SK-N-SH (cell line): ENCODE results near the gene MAP3K5. TPM values are rescaled to one million over a fixed set of nuclear protein-coding genes. Genes with fewer than 3 reads are reported as not detected.

Experiments used
- CTCF ChIA-PET: fragments of 300-600, 350-600 bp; formaldehyde crosslinking; extraction: SDS; loops from one replicate; lab custom pipeline; 2021; lab: Yijun Ruan, JAX
- POLR2A ChIA-PET: fragments of 350-600 bp; sonication (Branson Sonifier 250); formaldehyde crosslinking; extraction: SDS; loops from one replicate; lab custom pipeline; 2020; ENCODE audit warnings: antibody characterized with exemption, inconsistent platforms; lab: Yijun Ruan, JAX
- DNase-seq: peaks from one replicate; pipeline ENCODE4 v3.0.0; 2012
- H2AFZ ChIP-seq: fragments of 200-600 bp; sonication (generic); 2 replicates; pipeline ENCODE4 v1.8.1; 2016; ENCODE audit warnings: antibody characterized with exemption, mild to moderate bottlenecking, low read depth
- H3F3A ChIP-seq: fragments of 200-600 bp; sonication (generic); replicated peaks from 2 replicates; pipeline ENCODE3; 2016; ENCODE audit warnings: antibody characterized with exemption, mild to moderate bottlenecking; ENCODE audit not compliant: insufficient read depth
- H3K27ac ChIP-seq, 2 experiments: fragments of 200-500 bp in 1 of 2; fragments of 200-600 bp in 1 of 2; sonication (Bioruptor generic) in 1 of 2; sonication (generic), shearing (Covaris generic) in 1 of 2; 2 replicates each; pipeline versions ENCODE4 v1.5.1 to v1.6.1; 2014 to 2016; ENCODE audit warnings: low read depth in 2 of 2, inconsistent platforms in 1 of 2, low read length in 1 of 2, mild to moderate bottlenecking in 1 of 2, mixed read lengths in 1 of 2
- H3K27me3 ChIP-seq: fragments of 200-600 bp; sonication (generic), shearing (Covaris generic); 2 replicates; pipeline ENCODE4 v1.6.1; 2016; ENCODE audit warnings: mixed run types; ENCODE audit not compliant: insufficient read depth
- H3K36me3 ChIP-seq, 2 experiments: fragments of 200-500 bp in 1 of 2; fragments of 200-600 bp in 1 of 2; sonication (Bioruptor generic) in 1 of 2; sonication (generic) in 1 of 2; replicated peaks in 1 of 2; 2 replicates each; pipeline versions ENCODE3 to v1.5.1; 2014 to 2016; ENCODE audit warnings: low read length in 1 of 2, mild to moderate bottlenecking in 1 of 2; ENCODE audit not compliant: insufficient read depth in 2 of 2, control insufficient read depth in 1 of 2
- H3K4me1 ChIP-seq, 2 experiments: fragments of 200-500 bp in 1 of 2; fragments of 200-600 bp in 1 of 2; sonication (Bioruptor generic) in 1 of 2; sonication (generic), shearing (Covaris generic) in 1 of 2; 2 replicates each; pipeline versions ENCODE4 v1.5.1 to v1.6.1; 2014 to 2016; ENCODE audit warnings: low read depth in 1 of 2, low read length in 1 of 2, mixed run types in 1 of 2; ENCODE audit not compliant: insufficient read depth in 2 of 2, control insufficient read depth in 1 of 2
- H3K4me2 ChIP-seq: fragments of 200-600 bp; sonication (generic), shearing (Covaris generic); 2 replicates; pipeline ENCODE4 v1.6.1; 2017; ENCODE audit warnings: mixed run types
- H3K4me3 ChIP-seq, 2 experiments: fragments of 200-500 bp in 1 of 2; fragments of 200-600 bp in 1 of 2; sonication (Bioruptor generic) in 1 of 2; sonication (generic), shearing (Covaris generic) in 1 of 2; 2 replicates each; pipeline versions ENCODE4 v1.5.1 to v1.8.1; 2014 to 2016; ENCODE audit warnings: low read depth in 2 of 2, inconsistent platforms in 1 of 2, low read length in 1 of 2, mild to moderate bottlenecking in 1 of 2, mixed read lengths in 1 of 2, moderate library complexity in 1 of 2
- H3K79me2 ChIP-seq: fragments of 200-600 bp; sonication (generic); 2 replicates; pipeline ENCODE4 v1.8.1; 2017; ENCODE audit warnings: mild to moderate bottlenecking; ENCODE audit not compliant: insufficient read depth
- H3K9ac ChIP-seq: fragments of 200-600 bp; sonication (generic); 2 replicates; pipeline ENCODE4 v1.6.1; 2017; ENCODE audit warnings: mixed run types
- H3K9me2 ChIP-seq: fragments of 200-600 bp; sonication (generic); 2 replicates; pipeline ENCODE4 v1.6.1; 2017; ENCODE audit warnings: mixed run types
- H3K9me3 ChIP-seq: fragments of 200-600 bp; sonication (generic); 2 replicates; pipeline ENCODE4 v1.6.1; 2017; ENCODE audit warnings: mixed run types, mild to moderate bottlenecking, moderate library complexity
- H4K20me1 ChIP-seq: fragments of 200-600 bp; sonication (generic); 2 replicates; pipeline ENCODE4 v1.6.1; 2017; ENCODE audit warnings: mild to moderate bottlenecking, mixed run types; ENCODE audit not compliant: insufficient read depth
- CHD2 ChIP-seq: fragments of 150-350 bp; IDR thresholded peaks from 2 replicates; pipeline ENCODE4 v1.6.1; 2018; ENCODE audit warnings: low read length; ENCODE audit not compliant: partially characterized antibody
- ELF1 ChIP-seq: IDR thresholded peaks from 2 replicates; pipeline ENCODE4 v1.4.0; 2012
- EZH2phosphoT487 ChIP-seq: fragments of 200-600 bp; sonication (generic); IDR thresholded peaks from 2 replicates; pipeline ENCODE4 v1.6.1; 2017; ENCODE audit warnings: low read depth, mixed run types, mild to moderate bottlenecking, antibody characterized with exemption, moderate library complexity, borderline replicate concordance
- FOSL2 ChIP-seq: IDR thresholded peaks from 2 replicates; pipeline ENCODE4 v1.4.0; 2012; ENCODE audit warnings: low read depth, mild to moderate bottlenecking, moderate library complexity, borderline replicate concordance
- FOXJ3 ChIP-seq: sonication (generic); formaldehyde crosslinking; IDR thresholded peaks from 2 replicates; pipeline ENCODE4 v1.5.1; 2020; ENCODE audit warnings: mild to moderate bottlenecking, missing genetic modification reagents
- FOXM1 ChIP-seq: IDR thresholded peaks from 2 replicates; pipeline ENCODE4 v1.4.0; 2012; ENCODE audit warnings: low read depth, mild to moderate bottlenecking
- GABPA ChIP-seq: IDR thresholded peaks from 2 replicates; pipeline ENCODE4 v1.4.0; 2012; ENCODE audit warnings: low read depth, mild to moderate bottlenecking
- GATA2 ChIP-seq: sonication (generic); formaldehyde crosslinking; IDR thresholded peaks from 2 replicates; pipeline ENCODE4 v1.5.0; 2020; ENCODE audit warnings: mild to moderate bottlenecking, missing genetic modification reagents
- JUND ChIP-seq: IDR thresholded peaks from 2 replicates; pipeline ENCODE4 v1.4.0; 2012
- MAX ChIP-seq: IDR thresholded peaks from 2 replicates; pipeline ENCODE4 v1.4.0; 2012; ENCODE audit warnings: low read depth
- MEF2A ChIP-seq: IDR thresholded peaks from 2 replicates; pipeline ENCODE4 v1.4.0; 2012; ENCODE audit warnings: low read depth, borderline replicate concordance
- MXI1 ChIP-seq: IDR thresholded peaks from 2 replicates; pipeline ENCODE4 v1.6.1; 2012; ENCODE audit warnings: mild to moderate bottlenecking, low read depth, low read length, improper control_type of control experiment
- NRF1 ChIP-seq: IDR thresholded peaks from 2 replicates; pipeline ENCODE4 v1.6.1; 2012; ENCODE audit warnings: low read depth, mild to moderate bottlenecking, low read length
- POLR2AphosphoS5 ChIP-seq: IDR thresholded peaks from 2 replicates; pipeline ENCODE4 v1.6.1; 2012; ENCODE audit warnings: low read depth, low read length
- RAD21 ChIP-seq: IDR thresholded peaks from 2 replicates; pipeline ENCODE4 v1.6.1; 2012; ENCODE audit warnings: mild to moderate bottlenecking, low read length
- RCOR1 ChIP-seq: fragments of 150-350 bp; IDR thresholded peaks from 2 replicates; pipeline ENCODE4 v1.6.1; 2017; ENCODE audit warnings: antibody characterized with exemption, low read length
- RXRA ChIP-seq: IDR thresholded peaks from 2 replicates; pipeline ENCODE4 v1.4.0; 2012; ENCODE audit warnings: low read depth, mild to moderate bottlenecking, borderline replicate concordance
- SIN3A ChIP-seq: IDR thresholded peaks from 2 replicates; pipeline ENCODE4 v1.6.1; 2012; ENCODE audit warnings: low read depth, mild to moderate bottlenecking, low read length, moderate library complexity, borderline replicate concordance
- SMC3 ChIP-seq: IDR thresholded peaks from 2 replicates; pipeline ENCODE4 v1.6.1; 2012; ENCODE audit warnings: low read depth, low read length, improper control_type of control experiment
- TAF1 ChIP-seq: IDR thresholded peaks from 2 replicates; pipeline ENCODE4 v1.6.1; 2012; ENCODE audit warnings: low read depth, mild to moderate bottlenecking, low read length, moderate library complexity, borderline replicate concordance
- TCF12 ChIP-seq: IDR thresholded peaks from 2 replicates; pipeline ENCODE4 v1.4.0; 2012
- TEAD4 ChIP-seq: IDR thresholded peaks from 2 replicates; pipeline ENCODE4 v1.4.0; 2012; ENCODE audit warnings: mild to moderate bottlenecking, borderline replicate concordance; ENCODE audit not compliant: insufficient read depth
- USF2 ChIP-seq: fragments of 150-350 bp; IDR thresholded peaks from 2 replicates; pipeline ENCODE4 v1.6.1; 2017; ENCODE audit warnings: antibody characterized with exemption, low read length, low read depth, borderline replicate concordance
- YY1 ChIP-seq: IDR thresholded peaks from 2 replicates; pipeline ENCODE4 v1.4.0; 2012; ENCODE audit warnings: low read depth, mild to moderate bottlenecking
- WGBS: methylation state at CpG from one replicate; pipeline ENCODE4 v1.1.6; 2017; ENCODE audit warnings: low lambda C conversion rate; 5-methylcytosine and 5-hydroxymethylcytosine counted together
- polyA plus RNA-seq, 3 experiments: library from polyadenylated mRNA; depleted of rRNA; stranded (reverse); fragments of >200 nt; gene quantifications; 2 replicates each; pipeline ENCODE4 v1.2.3, GENCODE V29; 2012
- TF ChIP-seq, protein P1 (sequence below): IDR thresholded peaks from 2 replicates; pipeline ENCODE4 v1.4.0; 2012; ENCODE audit warnings: low read depth, borderline replicate concordance

Gene MAP3K5
- polyA plus RNA-seq, 1 of the 3 experiments (the other 2 are of a cell fraction) = 1.4 TPM

DNA sequence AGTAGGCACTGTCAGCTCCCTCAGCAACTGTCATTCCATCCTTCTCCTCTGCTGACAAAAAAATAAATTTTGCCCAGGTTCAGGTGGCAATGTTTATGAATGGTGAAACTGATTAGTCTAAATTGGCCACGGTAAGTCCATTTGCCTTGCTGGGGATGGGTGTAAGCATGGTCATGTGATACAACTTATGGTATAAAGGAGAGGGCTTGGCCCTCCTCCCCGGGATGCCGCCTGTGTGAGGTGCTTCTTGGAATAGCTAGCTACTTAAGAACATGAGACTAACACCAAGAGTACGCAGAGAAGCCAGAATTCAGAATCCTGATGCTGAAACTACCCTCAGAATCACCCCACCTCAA, 147.7 kb downstream of the MAP3K5 start:
- no peaks in the 10 kb centered on the region for H3K9me2 ChIP-seq
- H3K4me3 ChIP-seq = no peak overlapping the region; a peak in 1 of 4 replicates
- no peaks in the 10 kb centered on the region for H3K27me3 ChIP-seq
- TF ChIP-seq MXI1 (no peak), FOSL2 (no peak), JUND (no peak)
- no peaks in the 10 kb centered on the region for H3K9me3 ChIP-seq
- ChIA-PET POLR2A (interaction anchor here (1.1 to 1.9 kb wide), 2 partner anchors 148 to 278 kb away, joined by 8 to 40 read pairs; partner anchors contain the start of genes MAP3K5 and SLC35D3), CTCF (interaction anchor here (0.7 to 4.6 kb wide), 66 partner anchors 10 to 997 kb away, joined by 3 to 214 read pairs (median 5); partner anchors contain the start of gene MAP3K5)
- H3K79me2 ChIP-seq = no peaks in the 10 kb centered on the region
- H3K4me2 ChIP-seq = no peak overlapping the region
- WGBS = 100% methylated on average over 4 of the region's 4 CpGs
- peaks cover 4 to 9% of the 10 kb centered on the region in 2 experiments; a peak in 2 of 4 replicates for H3K4me1 ChIP-seq
- H4K20me1 ChIP-seq = no peaks in the 10 kb centered on the region
- H2AFZ ChIP-seq = peak overlapping the region; percentile 17; the same call in 1 of the 2 replicates
- no peaks in the 10 kb centered on the region for H3K36me3 ChIP-seq
- H3K9ac ChIP-seq = no peak overlapping the region
- peak overlapping the region; percentile 19 to 43; a peak in 2 of 4 replicates for H3K27ac ChIP-seq
- H3F3A ChIP-seq = peaks cover 14% of the 10 kb centered on the region
- DNase-seq = no peak

DNA sequence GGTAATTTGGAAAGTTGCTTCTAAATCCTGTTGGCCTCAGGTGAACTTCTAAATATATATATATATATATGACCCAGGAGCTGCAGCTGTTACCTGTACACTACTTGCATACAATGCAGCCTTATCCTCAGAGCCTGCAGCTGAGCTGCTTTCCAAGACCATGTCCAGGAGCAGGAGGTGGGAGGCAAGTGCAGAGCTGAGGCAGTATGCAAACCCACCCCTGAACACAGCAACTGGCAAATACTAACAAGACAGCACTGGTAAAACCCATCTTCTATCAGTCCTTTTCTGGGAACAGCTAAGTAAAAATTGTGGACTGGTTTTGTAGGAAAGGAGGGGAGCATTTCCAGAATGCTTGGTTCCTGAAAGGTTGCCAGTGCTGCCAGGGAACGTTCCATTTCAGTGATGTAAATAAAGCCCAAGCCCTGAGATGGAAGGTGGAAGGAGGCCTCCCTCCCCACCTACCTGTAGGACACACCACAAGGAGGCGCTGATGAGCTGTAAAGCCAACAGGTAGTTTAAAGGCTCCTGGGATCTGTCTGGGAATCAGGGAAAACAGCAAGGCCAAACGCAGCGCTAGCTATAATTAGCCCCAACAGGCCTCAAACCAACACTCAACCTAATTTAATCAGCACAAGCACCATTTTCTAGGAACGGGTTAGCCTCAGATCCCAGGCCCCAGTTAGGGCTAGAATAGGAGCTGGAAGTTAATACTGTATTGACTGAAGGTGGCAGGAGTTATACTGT, 148.3 kb downstream of the MAP3K5 start:
- H3F3A ChIP-seq = peaks cover 14% of the 10 kb centered on the region
- ChIA-PET POLR2A (interaction anchor here (0.5 to 1.9 kb wide), 3 partner anchors 13 to 278 kb away, joined by 3 to 40 read pairs (median 8); partner anchors contain the start of genes MAP3K5 and SLC35D3), CTCF (interaction anchor here (0.7 to 4.6 kb wide), 69 partner anchors 9 to 998 kb away, joined by 3 to 214 read pairs (median 5); partner anchors contain the start of gene MAP3K5)
- H3K27me3 ChIP-seq = no peaks in the 10 kb centered on the region
- no peaks in the 10 kb centered on the region for H3K36me3 ChIP-seq
- no peak overlapping the region for H3K4me2 ChIP-seq
- H4K20me1 ChIP-seq = no peaks in the 10 kb centered on the region
- WGBS = 0% methylated on average over 5 of the region's 5 CpGs
- no peak overlapping the region for H3K9ac ChIP-seq
- H3K27ac ChIP-seq = peak overlapping the region; percentile 19 to 53; a peak in 2 of 4 replicates
- no peaks in the 10 kb centered on the region for H3K9me2 ChIP-seq
- H3K4me3 ChIP-seq = no peak overlapping the region; a peak in 1 of 4 replicates
- peak; percentile 73 for DNase-seq
- H3K9me3 ChIP-seq = no peaks in the 10 kb centered on the region
- H3K79me2 ChIP-seq = no peaks in the 10 kb centered on the region
- peaks cover 4 to 9% of the 10 kb centered on the region in 2 experiments; a peak in 2 of 4 replicates for H3K4me1 ChIP-seq
- peak overlapping the region; percentile 17; the same call in 1 of the 2 replicates for H2AFZ ChIP-seq
- TF ChIP-seq FOXJ3 (0 out of 2 replicates have a peak, but pooled peaks have one; percentile 45), TEAD4 (no peak), TCF12 (peak; percentile 23; the same call in 1 of the 2 replicates), MXI1 (no peak), SIN3A (0 out of 2 replicates have a peak, but pooled peaks have one; percentile 28), JUND (no peak), ELF1 (no peak), POLR2AphosphoS5 (no peak), SMC3 (peak; percentile 97), YY1 (no peak; the same call in 1 of the 2 replicates), MAX (no peak), USF2 (no peak), CHD2 (peak; percentile 32), EZH2phosphoT487 (no peak), NRF1 (no peak), GABPA (no peak), TAF1 (no peak), FOSL2 (no peak), FOXM1 (no peak), RAD21 (peak; percentile 92), RXRA (no peak), MEF2A (no peak), RCOR1 (peak; percentile 74; the same call in 1 of the 2 replicates), GATA2 (CRISPR knock-in tag) (peak; percentile 44; the same call in 1 of the 2 replicates)
- TF ChIP-seq, protein P1, sequence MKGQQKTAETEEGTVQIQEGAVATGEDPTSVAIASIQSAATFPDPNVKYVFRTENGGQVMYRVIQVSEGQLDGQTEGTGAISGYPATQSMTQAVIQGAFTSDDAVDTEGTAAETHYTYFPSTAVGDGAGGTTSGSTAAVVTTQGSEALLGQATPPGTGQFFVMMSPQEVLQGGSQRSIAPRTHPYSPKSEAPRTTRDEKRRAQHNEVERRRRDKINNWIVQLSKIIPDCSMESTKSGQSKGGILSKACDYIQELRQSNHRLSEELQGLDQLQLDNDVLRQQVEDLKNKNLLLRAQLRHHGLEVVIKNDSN = no peak
